Loucy (cell line): ENCODE measurements around the gene CHPF2.

Source experiments
- H2AFZ ChIP-seq: fragments of 200-600 bp; sonication (generic); 2 replicates; pipeline ENCODE4 v1.6.0; 2016; ENCODE audit warnings: antibody characterized with exemption, mild to moderate bottlenecking, low read length, moderate library complexity
- H3F3A ChIP-seq: fragments of 200-600 bp; 2 replicates; pipeline ENCODE4 v1.6.0; 2016; ENCODE audit warnings: antibody characterized with exemption, low read depth, mild to moderate bottlenecking
- H3K27me3 ChIP-seq: fragments of 200-600 bp; sonication (generic); 2 replicates; pipeline ENCODE4 v1.6.1; 2014; ENCODE audit warnings: low read length, mild to moderate bottlenecking; ENCODE audit not compliant: insufficient read depth, poor library complexity, severe bottlenecking
- H3K36me3 ChIP-seq: fragments of 200-600 bp; sonication (generic); 2 replicates; pipeline ENCODE4 v1.6.1; 2016; ENCODE audit warnings: low read length; ENCODE audit not compliant: insufficient read depth
- H3K4me1 ChIP-seq: fragments of 200-600 bp; sonication (generic); 2 replicates; pipeline ENCODE4 v1.5.1; 2014; ENCODE audit warnings: low read length, mild to moderate bottlenecking; ENCODE audit not compliant: insufficient read depth, poor library complexity, severe bottlenecking
- H3K4me2 ChIP-seq: fragments of 200-600 bp; sonication (generic); 2 replicates; pipeline ENCODE4 v1.6.0; 2014; ENCODE audit warnings: antibody characterized with exemption, low read length, low read depth, mild to moderate bottlenecking; ENCODE audit not compliant: poor library complexity, severe bottlenecking
- H3K4me3 ChIP-seq: fragments of 200-600 bp; sonication (generic); 2 replicates; pipeline ENCODE4 v1.5.1; 2014; ENCODE audit warnings: low read length, mild to moderate bottlenecking, mixed read lengths; ENCODE audit not compliant: poor library complexity, severe bottlenecking
- H3K79me2 ChIP-seq: fragments of 200-600 bp; sonication (generic); 2 replicates; pipeline ENCODE4 v1.6.1; 2014; ENCODE audit warnings: low read length; ENCODE audit not compliant: insufficient read depth
- H3K9ac ChIP-seq: fragments of 200-600 bp; sonication (generic); 2 replicates; pipeline ENCODE4 v1.6.0; 2014; ENCODE audit warnings: mild to moderate bottlenecking, low read depth, low read length, moderate library complexity; ENCODE audit not compliant: poor library complexity, severe bottlenecking
- H3K9me2 ChIP-seq: fragments of 200-600 bp; sonication (generic); replicated peaks from 2 replicates; pipeline ENCODE4 v1.6.1; 2016; ENCODE audit warnings: low read depth, low read length, mixed read lengths
- H3K9me3 ChIP-seq: fragments of 200-600 bp; sonication (generic); 2 replicates; pipeline ENCODE4 v1.6.1; 2014; ENCODE audit warnings: mild to moderate bottlenecking, antibody characterized with exemption, low read length, low read depth; ENCODE audit not compliant: insufficient read depth
- H4K20me1 ChIP-seq: fragments of 200-600 bp; sonication (generic); 2 replicates; pipeline ENCODE4 v1.6.0; 2014; ENCODE audit warnings: antibody characterized with exemption, low read length, mild to moderate bottlenecking; ENCODE audit not compliant: insufficient read depth, poor library complexity, severe bottlenecking
- CTCF ChIP-seq: fragments of 200-600 bp; sonication (generic); conservative IDR thresholded peaks from 2 replicates; pipeline ENCODE4 v1.5.1; 2014; ENCODE audit warnings: mild to moderate bottlenecking, antibody characterized with exemption, low read length
- EZH2phosphoT487 ChIP-seq: fragments of 200-600 bp; IDR thresholded peaks from 2 replicates; pipeline ENCODE4 v1.6.1; 2018; ENCODE audit warnings: antibody characterized with exemption, mild to moderate bottlenecking, moderate library complexity, borderline replicate concordance

CHPF2 gene

GRCh38 chr7:151246851-151247580, 14.7 kb downstream of the CHPF2 start:
- Histone ChIP-seq H3K4me1 (peaks cover 20% of the 10 kb centered on the region), H3K9me3 (no peaks in the 10 kb centered on the region), H3K79me2 (no peaks in the 10 kb centered on the region), H3K9ac (no peak overlapping the region), H3K4me2 (peak overlapping the region; percentile 89), H4K20me1 (no peaks in the 10 kb centered on the region), H3K27me3 (no peaks in the 10 kb centered on the region), H2AFZ (no peak overlapping the region), H3K4me3 (no peak overlapping the region), H3K9me2 (no peaks in the 10 kb centered on the region), H3F3A (no peaks in the 10 kb centered on the region), H3K36me3 (no peaks in the 10 kb centered on the region)
- TF ChIP-seq CTCF (no peak), EZH2phosphoT487 (no peak)

- Histone ChIP-seq H3K79me2 (no peaks in the 10 kb centered on the region), H3K4me3 (peak overlapping the region; percentile 74), H3K36me3 (no peaks in the 10 kb centered on the region), H3K9me3 (no peaks in the 10 kb centered on the region), H2AFZ (peak overlapping the region; percentile 89), H3K9ac (peak overlapping the region; percentile 60), H3K4me2 (peak overlapping the region; percentile 89), H3K9me2 (no peaks in the 10 kb centered on the region), H3K4me1 (peaks cover 23% of the 10 kb centered on the region), H3F3A (no peaks in the 10 kb centered on the region), H4K20me1 (no peaks in the 10 kb centered on the region), H3K27me3 (no peaks in the 10 kb centered on the region)
- no peak for TF ChIP-seq CTCF
These were observed 15.5 kb downstream of the CHPF2 start for GRCh38 chr7:151247611-151248345.

- peaks cover 20% of the 10 kb centered on the region for H3K4me1 ChIP-seq
- peak within 1 kb of the TSS; percentile 89 for H3K4me2 ChIP-seq
- peak within 1 kb of the TSS; percentile 89 for H2AFZ ChIP-seq
- TF ChIP-seq EZH2phosphoT487 (no peak), CTCF (no peak)
- peak within 1 kb of the TSS; percentile 60 for H3K9ac ChIP-seq
- no peaks in the 10 kb centered on the region for H3K36me3 ChIP-seq
- H3K9me2 ChIP-seq, result no peaks in the 10 kb centered on the region
- H4K20me1 ChIP-seq, result no peaks in the 10 kb centered on the region
- H3K79me2 ChIP-seq, result no peaks in the 10 kb centered on the region
- no peaks in the 10 kb centered on the region for H3K27me3 ChIP-seq
- H3K4me3 ChIP-seq, result peak within 1 kb of the TSS; percentile 74
- no peaks in the 10 kb centered on the region for H3F3A ChIP-seq
- H3K9me3 ChIP-seq, result no peaks in the 10 kb centered on the region
These were observed 16.2 kb downstream of the CHPF2 start, which contains the start of gene SMARCD3 for GRCh38 chr7:151248346-151249033. TSS of gene SMARCD3 (minus strand) at chr7:151248694. CDS start at chr7:151248562, 132 bp downstream.
